ENCODE data around the gene NKAIN2. TPM values are rescaled to one million over a fixed set of nuclear protein-coding genes. Genes with fewer than 3 reads are reported as not detected.
"Not testable (repeated sequence)": the region's sequence is repeated elsewhere in the genome, so short reads cannot be mapped to it uniquely, and the experiment has no call there.

Gene NKAIN2
- total RNA-seq, 2 donors from 2014 or later: 0.68 TPM; not detected in 1

- no peaks in the 10 kb centered on the region for H3K4me1 ChIP-seq (replicated peaks)
- H3K9me3 ChIP-seq: no peaks in the 10 kb centered on the region
- H3K36me3 ChIP-seq: no peaks in the 10 kb centered on the region
- TF ChIP-seq POLR2AphosphoS5 (IDR thresholded peaks at IDR 0.05) (no peak), POLR2A (IDR thresholded peaks at IDR 0.05) (no peak), CTCF (IDR thresholded peaks at IDR 0.05) (no peak)
- intact Hi-C loops (cut with DNase I): no loop called here
- no peaks in the 10 kb centered on the region for H3K27me3 ChIP-seq (replicated peaks; ENCODE audit: insufficient read depth)
- no peak overlapping the region for H3K4me3 ChIP-seq
- no peak for DNase-seq (ENCODE audit: low spot score)
- no peak overlapping the region for H3K27ac ChIP-seq
Measured at GRCh38 chr6:124539096-124539495, 735.4 kb downstream of the NKAIN2 start.

- H3K27ac ChIP-seq: no peak overlapping the region
- no peaks in the 10 kb centered on the region for H3K4me1 ChIP-seq (replicated peaks)
- TF ChIP-seq POLR2A (IDR thresholded peaks at IDR 0.05): no peak
- no peak for TF ChIP-seq CTCF (IDR thresholded peaks at IDR 0.05)
- no peak for TF ChIP-seq POLR2AphosphoS5 (IDR thresholded peaks at IDR 0.05)
- no peak overlapping the region for H3K4me3 ChIP-seq
- H3K27me3 ChIP-seq (replicated peaks; ENCODE audit: insufficient read depth): no peaks in the 10 kb centered on the region
- DNase-seq (ENCODE audit: low spot score): no peak
- no peaks in the 10 kb centered on the region for H3K36me3 ChIP-seq
- no peaks in the 10 kb centered on the region for H3K9me3 ChIP-seq
- 82% methylated on average over 2 of the region's 2 CpGs for WGBS
- intact Hi-C loops (cut with DNase I): no loop called here
Measured at GRCh38 chr6:124541573-124541972, 737.9 kb downstream of the NKAIN2 start.

- Histone ChIP-seq H3K27me3 (replicated peaks; ENCODE audit: insufficient read depth) (no peaks in the 10 kb centered on the region), H3K36me3 (no peaks in the 10 kb centered on the region), H3K4me3 (no peak overlapping the region), H3K9me3 (no peaks in the 10 kb centered on the region), H3K27ac (no peak overlapping the region), H3K4me1 (replicated peaks) (no peaks in the 10 kb centered on the region)
- TF ChIP-seq POLR2AphosphoS5 (IDR thresholded peaks at IDR 0.05) (no peak), CTCF (IDR thresholded peaks at IDR 0.05) (no peak), POLR2A (IDR thresholded peaks at IDR 0.05) (no peak)
- no peak for DNase-seq (ENCODE audit: low spot score)
- 37% methylated on average over 2 of the region's 2 CpGs for WGBS
- intact Hi-C loops (cut with DNase I): no loop called here
Measured at GRCh38 chr6:124546601-124547000, 742.9 kb downstream of the NKAIN2 start.

GRCh38 chr6:124551711-124552233 is 748.1 kb downstream of the NKAIN2 start:
- Histone ChIP-seq H3K4me1 (replicated peaks) (no peaks in the 10 kb centered on the region), H3K36me3 (no peaks in the 10 kb centered on the region), H3K9me3 (no peaks in the 10 kb centered on the region), H3K4me3 (no peak overlapping the region), H3K27me3 (replicated peaks; ENCODE audit: insufficient read depth) (no peaks in the 10 kb centered on the region), H3K27ac (no peak overlapping the region)
- TF ChIP-seq CTCF (IDR thresholded peaks at IDR 0.05) (no peak), POLR2A (IDR thresholded peaks at IDR 0.05) (no peak), POLR2AphosphoS5 (IDR thresholded peaks at IDR 0.05) (no peak)
- no peak for DNase-seq (ENCODE audit: low spot score)
- WGBS: 93% methylated on average over 3 of the region's 3 CpGs
- intact Hi-C loops (cut with DNase I): no loop called here

GRCh38 chr6:124557873-124558272 is 754.2 kb downstream of the NKAIN2 start:
- Histone ChIP-seq H3K36me3 (no peaks in the 10 kb centered on the region), H3K4me1 (replicated peaks) (no peaks in the 10 kb centered on the region), H3K27me3 (replicated peaks; ENCODE audit: insufficient read depth) (no peaks in the 10 kb centered on the region), H3K9me3 (no peaks in the 10 kb centered on the region), H3K4me3 (no peak overlapping the region), H3K27ac (no peak overlapping the region)
- no peak for DNase-seq (ENCODE audit: low spot score)
- no peak for TF ChIP-seq CTCF (IDR thresholded peaks at IDR 0.05)
- TF ChIP-seq POLR2A (IDR thresholded peaks at IDR 0.05): no peak
- no peak for TF ChIP-seq POLR2AphosphoS5 (IDR thresholded peaks at IDR 0.05)
- intact Hi-C loops (cut with DNase I): no loop called here

- H3K4me1 ChIP-seq (replicated peaks); intact Hi-C loops (cut with DNase I); H3K27me3 ChIP-seq (replicated peaks; ENCODE audit: insufficient read depth); H3K27ac ChIP-seq; H3K4me3 ChIP-seq; H3K9me3 ChIP-seq; H3K36me3 ChIP-seq; DNase-seq (ENCODE audit: low spot score): not testable (repeated sequence)
- 92% methylated on average over 2 of the region's 2 CpGs for WGBS
Measured at GRCh38 chr6:124560078-124560477, 756.4 kb downstream of the NKAIN2 start.
